ENCODE measurements around the gene EML4.
"Not testable (repeated sequence)": the region's sequence is repeated elsewhere in the genome, so short reads cannot be mapped to it uniquely, and the experiment has no call there.

EML4 gene

GRCh38 chr2:42169100-42169873 is at the start of gene EML4:
Gene EML4, plus strand, starts transcription at chr2:42169353. Its CDS starts 259 bp downstream, at chr2:42169612.
- peak; percentile 85 to 96 for DNase-seq

- DNase-seq, result no peak
These were observed 45.7 kb upstream of the EML4 start for GRCh38 chr2:42123426-42123825.

GRCh38 chr2:42124011-42124785 is 45.0 kb upstream of the EML4 start:
- DNase-seq, result no peak

GRCh38 chr2:42125841-42126594 is 43.1 kb upstream of the EML4 start:
- DNase-seq, result peak; percentile 69 to 89

- DNase-seq, result not testable (repeated sequence)
These were observed 42.3 kb upstream of the EML4 start for GRCh38 chr2:42126873-42127272.

GRCh38 chr2:42127425-42128424 is 41.4 kb upstream of the EML4 start:
- DNase-seq, result peak; percentile 29 to 68

GRCh38 chr2:42128721-42129486 is 40.2 kb upstream of the EML4 start:
- DNase-seq, result peak; percentile 29 to 70

GRCh38 chr2:42129487-42129852 is 39.7 kb upstream of the EML4 start:
- DNase-seq, result no peak

GRCh38 chr2:42129947-42130346 is 39.2 kb upstream of the EML4 start:
- DNase-seq, result no peak

- not testable (repeated sequence) for DNase-seq
These were observed 38.3 kb upstream of the EML4 start for GRCh38 chr2:42130858-42131257.

GRCh38 chr2:42132191-42132965 is 36.8 kb upstream of the EML4 start:
- peak; percentile 90 to 95 for DNase-seq

- peak; percentile 63 to 71 for DNase-seq
These were observed 36.0 kb upstream of the EML4 start for GRCh38 chr2:42132966-42133641.

GRCh38 chr2:42133771-42134195 is 35.4 kb upstream of the EML4 start:
- no peak for DNase-seq

- DNase-seq, result not testable (repeated sequence)
These were observed 34.7 kb upstream of the EML4 start for GRCh38 chr2:42134401-42134932.

GRCh38 chr2:42135381-42136312 is 33.5 kb upstream of the EML4 start:
- DNase-seq, result peak; percentile 78 to 85

GRCh38 chr2:42136782-42137124 is 32.4 kb upstream of the EML4 start:
- DNase-seq, result no peak

GRCh38 chr2:42137125-42137841 is 31.9 kb upstream of the EML4 start:
- DNase-seq, result no peak

Data from inflammatory macrophage treated with lipopolysaccharide for 1 hour (primary cell).